Hindlimb muscle (tissue), 1 donor: ENCODE measurements around the gene ACAA1. TPM values are rescaled to one million over a fixed set of nuclear protein-coding genes. Genes with fewer than 3 reads are reported as not detected.

Experiments used
- polyA plus RNA-seq: library from polyadenylated mRNA; unstranded; fragments of 120-200 nt; gene quantifications from one replicate; pipeline ENCODE4 v1.2.1, GENCODE V29; 2013; ENCODE audit not compliant: insufficient read length

ACAA1 gene
- polyA plus RNA-seq, 1 donor: 34.6 TPM

Other genes with a start within 250 kb of the ACAA1 start
- 7.5 TPM for gene VILL, start 146.3 kb downstream of the ACAA1 start, polyA plus RNA-seq
- gene PLCD1, start 107.5 kb downstream of the ACAA1 start, polyA plus RNA-seq: 14.9 TPM
- 0.28 TPM for gene DLEC1, start 97.9 kb downstream of the ACAA1 start, polyA plus RNA-seq
- 18.2 TPM for gene MYD88, start 1.5 kb upstream of the ACAA1 start, polyA plus RNA-seq
- 33.6 TPM for gene OXSR1, start 28.4 kb upstream of the ACAA1 start, polyA plus RNA-seq
- gene SLC22A13, start 128.7 kb upstream of the ACAA1 start, polyA plus RNA-seq: 0.18 TPM
- gene SLC22A14, start 145.2 kb upstream of the ACAA1 start, polyA plus RNA-seq: 0.23 TPM
- 3.9 TPM for gene XYLB, start 209.7 kb upstream of the ACAA1 start, polyA plus RNA-seq